ENCODE results near the gene SLX4. TPM values are rescaled to one million over a fixed set of nuclear protein-coding genes. Genes with fewer than 3 reads are reported as not detected.

The SLX4 gene
- total and polyA plus RNA-seq, 2 donors (not counting 3 experiments of a cell fraction or from before 2014, with no cell fraction given) = 2.9 to 8.9 TPM

DNA sequence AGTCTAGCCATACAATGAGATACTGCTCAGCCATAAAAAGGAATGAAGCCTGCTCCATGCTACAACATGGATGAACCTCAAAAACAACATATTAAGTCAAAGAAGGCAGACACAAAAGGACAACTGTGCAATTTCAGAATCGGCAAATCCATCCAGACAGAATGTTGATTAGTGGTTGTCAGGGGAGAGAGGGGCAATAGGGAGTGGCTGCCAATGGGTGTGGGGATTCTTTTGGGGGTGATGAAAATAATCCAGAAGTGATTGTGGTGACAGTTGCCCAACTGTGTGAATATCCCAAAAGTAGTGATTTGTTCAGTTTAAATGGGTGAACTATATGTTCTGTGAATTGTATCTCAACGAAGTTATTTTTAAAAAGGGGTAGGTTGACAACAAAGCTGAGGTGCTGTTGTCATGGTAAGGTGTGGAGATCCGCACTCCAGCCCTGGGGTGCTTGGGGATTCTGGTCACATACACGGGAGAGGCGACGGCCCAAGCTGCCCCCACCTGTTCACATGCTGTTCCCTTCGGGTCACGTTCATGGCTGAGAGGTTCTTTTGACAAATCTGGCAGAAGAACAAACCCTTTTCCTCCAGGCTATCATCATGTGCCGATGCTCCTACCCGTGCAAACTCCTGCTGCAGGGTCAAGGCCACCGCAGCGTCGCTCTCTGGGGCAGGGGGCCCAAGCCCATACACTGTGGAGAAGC lies 9.6 kb downstream of the SLX4 start:
- Histone ChIP-seq H3K9me3 (replicated peaks; ENCODE audit: control insufficient read depth, insufficient read depth, low read length) (no peaks in the 10 kb centered on the region), H3K4me2 (ENCODE audit: insufficient read depth, low read length) (no peak overlapping the region), H2AFZ (ENCODE audit: low read depth, low read length) (no peak overlapping the region), H3K27me3 (ENCODE audit: control insufficient read depth in 2 of 2, insufficient read depth in 2 of 2, low read length in 2 of 2) (no peaks in the 10 kb centered on the region), H3K79me2 (ENCODE audit: control insufficient read depth, insufficient read depth, low read length) (no peaks in the 10 kb centered on the region), H3K9me1 (replicated peaks; ENCODE audit: control insufficient read depth, extremely low read depth, insufficient read depth, low read length) (no peaks in the 10 kb centered on the region), H3K27ac (ENCODE audit: insufficient read depth, low read depth, low read length) (no peak overlapping the region), H3K9ac (replicated peaks; ENCODE audit: extremely low read depth, insufficient read depth, low read length) (no peak overlapping the region), H3K4me3 (replicated peaks in 1 of 3; ENCODE audit: insufficient read depth in 1 of 3, low read depth in 1 of 3, low read length in 3 of 3) (no peak overlapping the region), H3K36me3 (ENCODE audit: control insufficient read depth in 2 of 2, extremely low read depth in 1 of 2, insufficient read depth in 2 of 2, low read length in 2 of 2) (no peaks in the 10 kb centered on the region), H4K20me1 (replicated peaks; ENCODE audit: control insufficient read depth, extremely low read depth, insufficient read depth, low read length) (no peaks in the 10 kb centered on the region), H3K4me1 (ENCODE audit: control insufficient read depth, extremely low read depth, insufficient read depth, low read length) (no peaks in the 10 kb centered on the region)
- ChIA-PET POLR2A (no interaction called here), CTCF (no interaction called here)
- no peak for TF ChIP-seq MYC (IDR thresholded peaks at IDR 0.05; ENCODE audit: low read depth, low read length)
- TF ChIP-seq POLR2AphosphoS5 (IDR thresholded peaks at IDR 0.05; ENCODE audit: insufficient read depth, low read depth, low read length) = no peak
- no peak for TF ChIP-seq FOS (IDR thresholded peaks at IDR 0.05; ENCODE audit: borderline replicate concordance, insufficient read depth, low read length)
- no peak for TF ChIP-seq EZH2 (IDR thresholded peaks at IDR 0.05; ENCODE audit: borderline replicate concordance, low read depth, low read length, severe bottlenecking)
- TF ChIP-seq, protein P1, sequence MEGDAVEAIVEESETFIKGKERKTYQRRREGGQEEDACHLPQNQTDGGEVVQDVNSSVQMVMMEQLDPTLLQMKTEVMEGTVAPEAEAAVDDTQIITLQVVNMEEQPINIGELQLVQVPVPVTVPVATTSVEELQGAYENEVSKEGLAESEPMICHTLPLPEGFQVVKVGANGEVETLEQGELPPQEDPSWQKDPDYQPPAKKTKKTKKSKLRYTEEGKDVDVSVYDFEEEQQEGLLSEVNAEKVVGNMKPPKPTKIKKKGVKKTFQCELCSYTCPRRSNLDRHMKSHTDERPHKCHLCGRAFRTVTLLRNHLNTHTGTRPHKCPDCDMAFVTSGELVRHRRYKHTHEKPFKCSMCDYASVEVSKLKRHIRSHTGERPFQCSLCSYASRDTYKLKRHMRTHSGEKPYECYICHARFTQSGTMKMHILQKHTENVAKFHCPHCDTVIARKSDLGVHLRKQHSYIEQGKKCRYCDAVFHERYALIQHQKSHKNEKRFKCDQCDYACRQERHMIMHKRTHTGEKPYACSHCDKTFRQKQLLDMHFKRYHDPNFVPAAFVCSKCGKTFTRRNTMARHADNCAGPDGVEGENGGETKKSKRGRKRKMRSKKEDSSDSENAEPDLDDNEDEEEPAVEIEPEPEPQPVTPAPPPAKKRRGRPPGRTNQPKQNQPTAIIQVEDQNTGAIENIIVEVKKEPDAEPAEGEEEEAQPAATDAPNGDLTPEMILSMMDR (IDR thresholded peaks at IDR 0.05; ENCODE audit: extremely low read depth in 1 of 2, insufficient read depth in 1 of 2, low read depth in 1 of 2, low read length in 2 of 2) = no peak
- TF ChIP-seq JUN (IDR thresholded peaks at IDR 0.05; ENCODE audit: borderline replicate concordance, insufficient read depth, insufficient read length, low read depth) = no peak
- TF ChIP-seq, protein P2, sequence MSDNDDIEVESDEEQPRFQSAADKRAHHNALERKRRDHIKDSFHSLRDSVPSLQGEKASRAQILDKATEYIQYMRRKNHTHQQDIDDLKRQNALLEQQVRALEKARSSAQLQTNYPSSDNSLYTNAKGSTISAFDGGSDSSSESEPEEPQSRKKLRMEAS (IDR thresholded peaks at IDR 0.05; ENCODE audit: insufficient read depth, insufficient read length) = no peak
- TF ChIP-seq GATA2 (IDR thresholded peaks at IDR 0.05; ENCODE audit: insufficient read depth, insufficient read length, low read depth, low read length) = no peak
- TF ChIP-seq POLR2A (IDR thresholded peaks at IDR 0.05; ENCODE audit: low read depth, low read length) = no peak
- FAIRE-seq = no peak
- intact Hi-C loops (cut with micrococcal nuclease) (no loop called here), dilution Hi-C loops (cut with MboI; ENCODE audit: extremely low pct_ligation_motif_present, low sequenced_read_pairs) (no loop called here)
- BruUV-seq (replicated peaks) = no TSS peak
- DNase-seq (ENCODE audit: low read depth, low spot score) = no peak
